HUES48 (cell line): ENCODE results near the gene SFMBT1.

Experiments
- H3K27ac ChIP-seq: one replicate; pipeline ENCODE4 v1.7.0; 2013; ENCODE audit warnings: low read depth, low read length, inconsistent platforms
- H3K27me3 ChIP-seq: 2 replicates; pipeline ENCODE4 v1.6.1; 2013; ENCODE audit warnings: mild to moderate bottlenecking, low read length; ENCODE audit not compliant: control insufficient read depth, insufficient read depth
- H3K36me3 ChIP-seq: 2 replicates; pipeline ENCODE4 v1.6.1; 2013; ENCODE audit warnings: low read length; ENCODE audit not compliant: control insufficient read depth, insufficient read depth
- H3K4me1 ChIP-seq: 2 replicates; pipeline ENCODE4 v1.6.1; 2013; ENCODE audit warnings: mild to moderate bottlenecking, low read length; ENCODE audit not compliant: control insufficient read depth, insufficient read depth
- H3K4me3 ChIP-seq: 2 replicates; pipeline ENCODE4 v1.5.1; 2013; ENCODE audit warnings: mild to moderate bottlenecking, low read depth, low read length
- H3K9ac ChIP-seq: 2 replicates; pipeline ENCODE4 v1.6.1; 2013; ENCODE audit warnings: mild to moderate bottlenecking, low read depth, low read length, moderate library complexity
- H3K9me3 ChIP-seq: 2 replicates; pipeline ENCODE4 v1.6.1; 2013; ENCODE audit warnings: low read length; ENCODE audit not compliant: control insufficient read depth, insufficient read depth

The SFMBT1 gene

GRCh38 chr3:52866427-52866826 lies 179.4 kb downstream of the SFMBT1 start:
- Histone ChIP-seq H3K36me3 (no peaks in the 10 kb centered on the region), H3K27ac (no peak overlapping the region)

GRCh38 chr3:52865994-52866393 lies 179.9 kb downstream of the SFMBT1 start:
- H3K4me1 ChIP-seq = no peaks in the 10 kb centered on the region
- H3K27me3 ChIP-seq = no peaks in the 10 kb centered on the region
- H3K4me3 ChIP-seq = no peak overlapping the region
- H3K9me3 ChIP-seq = peaks cover 5% of the 10 kb centered on the region; the same call in 1 of the 2 replicates
- H3K27ac ChIP-seq = no peak overlapping the region
- H3K9ac ChIP-seq = no peak overlapping the region
- no peaks in the 10 kb centered on the region for H3K36me3 ChIP-seq

More at GRCh38 chr3:52866427-52866826, 179.4 kb downstream of the SFMBT1 start:
- H3K27me3 ChIP-seq = no peaks in the 10 kb centered on the region
- H3K4me3 ChIP-seq = no peak overlapping the region
- H3K9ac ChIP-seq = no peak overlapping the region
- no peaks in the 10 kb centered on the region for H3K4me1 ChIP-seq
- H3K9me3 ChIP-seq = peaks cover 5% of the 10 kb centered on the region; the same call in 1 of the 2 replicates

- Histone ChIP-seq H3K4me3 (no peak overlapping the region), H3K4me1 (no peaks in the 10 kb centered on the region), H3K27me3 (no peaks in the 10 kb centered on the region), H3K27ac (no peak overlapping the region), H3K36me3 (no peaks in the 10 kb centered on the region), H3K9ac (no peak overlapping the region), H3K9me3 (no peaks in the 10 kb centered on the region)
These were observed 185.5 kb downstream of the SFMBT1 start for GRCh38 chr3:52860424-52860768.

GRCh38 chr3:52859686-52860423 lies 186.0 kb downstream of the SFMBT1 start:
- Histone ChIP-seq H3K4me1 (no peaks in the 10 kb centered on the region), H3K9me3 (no peaks in the 10 kb centered on the region), H3K27me3 (no peaks in the 10 kb centered on the region), H3K4me3 (no peak overlapping the region), H3K9ac (no peak overlapping the region), H3K36me3 (no peaks in the 10 kb centered on the region), H3K27ac (no peak overlapping the region)

- Histone ChIP-seq H3K36me3 (no peaks in the 10 kb centered on the region), H3K27me3 (no peaks in the 10 kb centered on the region), H3K9me3 (no peaks in the 10 kb centered on the region), H3K4me1 (no peaks in the 10 kb centered on the region), H3K9ac (no peak overlapping the region), H3K27ac (no peak overlapping the region), H3K4me3 (no peak overlapping the region)
These were observed 188.0 kb downstream of the SFMBT1 start for GRCh38 chr3:52857864-52858263.

- no peak overlapping the region for H3K4me3 ChIP-seq
- H3K9ac ChIP-seq = no peak overlapping the region
- H3K9me3 ChIP-seq = no peaks in the 10 kb centered on the region
- no peak overlapping the region for H3K27ac ChIP-seq
- no peaks in the 10 kb centered on the region for H3K27me3 ChIP-seq
- H3K4me1 ChIP-seq = no peaks in the 10 kb centered on the region
- peaks cover 6% of the 10 kb centered on the region for H3K36me3 ChIP-seq
These were observed 188.7 kb downstream of the SFMBT1 start for GRCh38 chr3:52857133-52857532.

GRCh38 chr3:52856666-52857065 lies 189.2 kb downstream of the SFMBT1 start:
- Histone ChIP-seq H3K27ac (no peak overlapping the region), H3K9ac (no peak overlapping the region), H3K4me1 (no peaks in the 10 kb centered on the region), H3K27me3 (no peaks in the 10 kb centered on the region), H3K36me3 (peaks cover 10% of the 10 kb centered on the region), H3K9me3 (no peaks in the 10 kb centered on the region), H3K4me3 (no peak overlapping the region)

- H3K27me3 ChIP-seq = no peaks in the 10 kb centered on the region
- H3K36me3 ChIP-seq = peaks cover 22% of the 10 kb centered on the region
- H3K27ac ChIP-seq = no peak overlapping the region
- H3K9me3 ChIP-seq = no peaks in the 10 kb centered on the region
- no peak overlapping the region for H3K9ac ChIP-seq
- H3K4me3 ChIP-seq = no peak overlapping the region
- no peaks in the 10 kb centered on the region for H3K4me1 ChIP-seq
These were observed 191.9 kb downstream of the SFMBT1 start for GRCh38 chr3:52854013-52854412.
